Activated T-cell treated with anti-CD3 and anti-CD28 coated beads for 24 hours (primary cell): ENCODE data around the gene ZBTB21.
"Not testable (repeated sequence)": the region's sequence is repeated elsewhere in the genome, so short reads cannot be mapped to it uniquely, and the experiment has no call there.

Experiments used
- DNase-seq: peaks from one replicate; pipeline ENCODE4 v3.0.0-alpha.2; 2020; ENCODE audit warnings: low read depth

Gene ZBTB21

DNA sequence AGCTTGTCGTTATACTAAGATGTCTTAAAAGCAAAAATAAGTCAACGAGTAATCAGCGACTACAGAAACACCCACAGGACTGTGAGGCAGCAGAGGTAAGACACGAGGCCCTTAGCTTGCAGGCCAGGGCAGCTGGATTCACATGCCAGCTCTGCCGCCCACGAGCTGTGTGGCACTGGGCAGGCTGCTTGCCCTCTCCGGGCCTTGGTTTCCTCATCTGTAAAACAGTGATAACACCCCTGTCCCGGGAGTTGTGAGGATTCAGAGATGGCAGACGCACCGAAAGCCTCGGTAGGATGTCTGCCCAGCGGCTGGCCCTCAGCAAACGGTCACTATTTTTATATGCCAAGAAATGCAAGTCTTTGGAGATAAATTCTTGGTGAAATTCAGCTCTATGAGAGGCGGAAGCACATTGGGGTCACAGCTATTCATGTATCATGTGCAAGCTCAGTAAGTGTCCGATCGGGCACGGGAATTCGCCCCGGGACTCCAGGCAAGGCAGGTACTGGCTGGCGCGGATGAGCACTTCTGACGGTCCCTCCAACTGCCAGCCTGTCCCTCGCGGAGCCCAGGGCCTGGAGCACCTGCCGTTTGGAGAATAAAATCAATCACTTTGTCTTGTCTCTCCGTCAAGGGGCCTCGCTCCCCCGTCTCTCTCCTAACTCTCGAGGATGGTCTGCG lies 57.5 kb downstream of the ZBTB21 start:
- DNase-seq = no peak

DNA sequence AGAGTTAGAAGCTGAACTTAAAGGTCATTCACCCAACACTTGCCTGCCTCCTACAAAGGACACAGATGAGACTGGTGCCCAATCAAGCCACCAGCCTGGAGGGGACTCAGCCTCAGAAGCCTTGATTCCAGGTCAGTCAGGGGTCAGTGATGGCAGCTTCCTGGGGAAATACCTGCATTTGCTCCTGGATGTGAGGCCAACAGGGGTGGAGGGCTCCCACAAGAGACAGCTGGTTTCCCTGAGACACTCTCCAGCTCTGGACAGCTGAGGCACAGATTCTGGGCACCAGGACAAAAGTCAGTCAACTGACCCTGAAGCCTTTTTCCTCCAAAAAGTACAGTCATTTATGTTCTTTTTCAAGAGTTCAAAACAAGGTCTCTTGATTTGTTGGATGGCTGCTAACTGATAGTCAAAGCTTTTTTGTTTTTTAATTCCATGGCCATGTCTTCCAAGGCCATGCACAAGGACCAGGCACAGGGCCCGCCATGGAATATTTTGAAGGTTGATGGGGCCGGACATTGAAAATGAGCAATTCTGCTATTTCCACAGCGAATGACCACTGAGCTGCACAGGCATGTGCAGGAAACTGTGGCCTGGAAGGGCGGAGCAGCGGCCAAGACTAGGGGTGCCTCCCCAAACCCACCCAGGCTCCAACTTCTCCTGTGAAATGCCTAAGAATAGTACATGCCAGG lies 58.1 kb downstream of the ZBTB21 start:
- DNase-seq = no peak

DNA sequence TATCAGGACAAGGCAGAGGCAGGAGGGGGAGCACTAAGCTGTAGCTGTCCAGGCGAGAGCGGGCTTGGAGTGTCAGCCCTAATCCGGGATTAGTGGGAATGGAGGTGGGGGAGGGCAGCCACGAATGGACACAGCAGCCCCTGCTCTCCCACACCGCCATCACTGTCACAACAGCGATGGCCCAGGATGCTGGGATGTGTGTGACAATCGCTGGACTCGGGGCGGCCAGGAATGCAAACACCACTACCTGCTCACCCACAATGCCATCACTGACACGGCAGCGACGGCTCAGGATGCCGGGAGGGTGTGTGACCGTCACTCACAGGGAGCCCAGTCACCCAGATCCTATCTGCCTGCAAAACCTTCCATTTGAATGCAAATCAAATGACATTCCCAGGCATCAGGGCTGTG lies 59.2 kb downstream of the ZBTB21 start:
- DNase-seq = no peak

DNA sequence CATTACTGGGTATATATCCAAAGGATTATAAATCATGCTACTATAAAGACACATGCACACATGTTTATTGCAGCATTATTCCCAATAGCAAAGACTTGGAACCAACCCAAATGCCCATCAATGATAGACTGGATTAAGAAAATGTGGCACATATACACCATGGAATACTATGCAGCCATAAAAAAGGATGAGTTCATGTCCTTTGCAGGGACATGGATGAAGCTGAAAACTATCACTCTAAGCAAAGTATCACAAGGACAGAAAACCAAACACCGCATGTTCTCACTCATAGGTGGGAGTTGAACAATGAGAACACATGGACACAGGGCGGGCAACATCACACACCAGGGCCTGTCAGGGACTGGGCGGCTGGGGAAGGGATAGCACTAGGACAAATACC lies 60.5 kb downstream of the ZBTB21 start:
- not testable (repeated sequence) for DNase-seq

DNA sequence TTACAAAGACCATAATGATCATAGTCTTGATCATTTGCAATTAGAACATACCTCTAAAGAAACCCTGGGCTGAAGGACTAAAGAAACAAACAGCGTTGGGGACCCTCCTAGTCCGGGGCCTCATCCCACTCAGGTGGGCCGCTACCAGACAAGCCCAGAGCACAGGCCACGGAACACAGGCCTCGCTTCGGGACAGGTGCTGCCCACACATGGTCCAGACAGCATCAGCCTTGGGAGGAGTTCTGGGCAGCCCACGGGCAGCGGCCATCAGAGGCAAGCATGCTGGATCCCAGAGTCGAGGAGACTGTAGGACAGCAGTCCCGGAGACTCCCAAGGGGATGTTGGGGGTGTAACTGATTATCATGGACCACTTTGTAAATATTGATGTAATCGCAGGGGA lies 61.3 kb downstream of the ZBTB21 start:
- no peak for DNase-seq

DNA sequence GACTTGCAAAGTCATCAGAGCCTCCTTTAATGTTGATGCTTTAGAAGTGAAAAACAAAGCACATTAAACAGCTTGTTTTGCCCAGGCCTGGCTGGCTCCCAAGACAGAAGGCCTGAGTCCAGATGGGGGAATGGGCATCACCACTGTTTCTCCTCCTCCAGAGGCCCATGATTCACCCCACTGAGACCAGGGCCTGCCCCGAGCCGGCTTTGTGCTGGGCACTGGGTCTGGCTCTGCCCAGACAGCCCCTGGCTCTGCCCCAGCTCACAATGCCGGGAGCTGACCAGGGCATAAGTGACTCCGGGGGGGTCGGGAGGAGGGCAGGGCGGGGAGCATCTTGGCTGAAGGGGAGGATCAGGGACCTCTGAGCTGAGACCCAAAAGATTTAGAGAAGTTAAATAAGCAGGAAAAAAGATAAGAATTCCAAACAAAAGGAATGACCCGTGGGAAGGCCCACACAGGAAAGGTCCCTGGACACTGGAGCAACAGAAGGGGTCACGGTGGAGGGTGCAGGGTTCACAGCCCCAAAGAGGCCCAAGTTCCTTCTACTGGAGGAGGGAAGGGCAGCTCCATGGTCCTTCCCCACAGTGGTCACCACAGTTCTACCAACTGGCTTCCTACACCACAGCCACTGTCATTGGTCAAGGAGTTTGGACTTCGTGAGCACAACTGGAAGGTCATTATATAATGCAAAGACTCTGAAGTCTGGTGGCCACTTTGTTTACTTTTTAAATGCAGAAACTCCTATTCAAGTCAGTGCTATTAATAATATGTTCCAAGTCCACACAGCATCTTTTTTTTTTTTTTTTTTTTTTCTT lies 61.9 kb downstream of the ZBTB21 start:
- DNase-seq = no peak

DNA sequence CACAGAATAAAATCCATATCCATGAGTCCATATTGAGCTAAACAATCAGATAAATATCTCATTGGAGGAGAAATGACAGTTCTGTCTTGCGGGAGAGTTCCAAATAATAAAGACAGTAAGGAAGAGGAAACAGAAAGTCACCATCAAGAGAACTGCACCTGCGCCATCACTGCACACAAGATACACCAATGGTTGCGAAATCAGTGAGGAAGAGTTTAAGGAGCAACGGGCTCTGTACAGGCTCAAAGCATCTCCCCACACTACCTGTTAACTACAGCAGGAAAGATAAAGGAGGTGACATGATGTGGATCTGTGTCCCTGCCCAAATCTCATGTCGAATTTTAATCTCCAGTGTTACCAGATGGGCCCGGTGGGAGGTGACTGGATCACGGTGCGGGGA lies 64.2 kb downstream of the ZBTB21 start:
- DNase-seq = no peak

DNA sequence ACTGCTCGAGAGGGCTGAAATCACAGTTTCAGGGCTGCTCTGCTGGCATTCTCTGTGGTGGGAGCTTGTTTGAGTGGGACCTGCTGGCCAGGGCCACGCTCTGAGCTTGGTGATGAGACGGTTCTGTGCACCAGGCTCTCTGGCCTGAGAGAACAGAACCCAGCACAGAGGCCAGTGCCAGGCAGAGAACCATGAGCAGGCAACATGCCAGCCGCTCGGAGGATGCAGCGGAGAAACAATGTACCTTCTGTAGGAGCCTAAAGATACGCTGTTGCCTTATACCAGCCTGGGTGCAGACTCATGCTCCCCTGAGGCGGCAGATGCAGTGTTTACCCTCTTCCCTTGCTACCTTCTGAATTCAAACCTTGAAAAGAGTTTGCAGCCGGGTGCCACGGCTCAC lies 66.3 kb downstream of the ZBTB21 start:
- no peak for DNase-seq

DNA sequence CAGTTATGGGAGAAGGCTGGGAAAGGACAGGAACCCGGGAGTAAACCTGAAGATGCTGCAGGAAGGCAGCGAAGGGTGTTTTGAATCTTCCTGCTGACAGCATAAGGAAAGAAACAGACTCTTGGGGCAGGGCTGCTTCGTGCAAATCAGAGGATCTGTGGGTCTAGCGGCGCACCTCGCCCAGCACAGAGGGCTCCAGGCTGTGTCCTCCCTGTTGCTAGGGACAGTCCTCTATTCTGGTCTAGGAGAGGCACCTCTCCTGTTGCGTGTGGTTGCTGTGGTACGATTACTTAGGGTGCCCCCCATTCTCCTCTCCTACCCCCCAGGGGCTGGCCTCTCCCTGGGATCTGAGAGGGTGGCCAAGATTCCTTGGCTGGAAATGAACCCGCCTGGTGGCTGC lies 67.7 kb downstream of the ZBTB21 start:
- DNase-seq = no peak

DNA sequence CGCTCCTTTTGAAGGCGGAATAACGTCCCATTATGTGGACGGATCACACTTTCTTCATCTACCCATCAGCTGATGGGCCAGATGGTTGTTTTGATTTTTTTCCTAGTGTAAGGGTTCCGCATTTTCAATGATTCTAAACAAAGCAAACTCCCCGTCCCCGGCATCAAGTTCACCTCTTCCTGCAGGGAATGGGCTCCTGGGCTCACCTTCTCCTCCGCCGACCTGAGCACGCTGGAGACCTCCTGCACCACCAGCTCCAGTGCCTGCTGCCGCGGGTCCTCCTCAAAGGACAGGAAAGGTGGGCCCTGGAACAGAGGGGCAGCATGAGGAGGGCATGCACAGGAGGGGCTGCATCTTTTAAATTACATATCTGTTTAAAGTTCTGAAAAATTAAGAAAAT lies 68.2 kb downstream of the ZBTB21 start:
- DNase-seq = no peak

DNA sequence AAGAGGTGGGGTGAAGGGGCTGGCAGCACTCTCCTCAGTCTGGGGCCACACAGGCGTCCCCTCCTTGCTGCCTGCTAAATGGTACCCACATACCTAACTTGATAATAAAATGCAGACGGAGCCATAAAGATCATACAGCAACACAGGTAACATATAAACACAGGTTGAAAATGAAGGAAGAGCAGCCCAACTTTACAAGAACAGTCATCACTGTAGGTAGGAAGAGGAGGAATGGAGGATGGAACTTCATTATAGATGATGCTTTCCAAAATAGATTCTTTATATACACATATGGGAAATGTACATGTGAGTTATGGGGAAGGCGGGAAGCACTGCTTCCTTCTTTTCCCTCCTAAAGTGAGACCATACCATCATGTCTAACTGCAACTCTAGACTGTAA lies 69.7 kb downstream of the ZBTB21 start:
- DNase-seq = no peak

DNA sequence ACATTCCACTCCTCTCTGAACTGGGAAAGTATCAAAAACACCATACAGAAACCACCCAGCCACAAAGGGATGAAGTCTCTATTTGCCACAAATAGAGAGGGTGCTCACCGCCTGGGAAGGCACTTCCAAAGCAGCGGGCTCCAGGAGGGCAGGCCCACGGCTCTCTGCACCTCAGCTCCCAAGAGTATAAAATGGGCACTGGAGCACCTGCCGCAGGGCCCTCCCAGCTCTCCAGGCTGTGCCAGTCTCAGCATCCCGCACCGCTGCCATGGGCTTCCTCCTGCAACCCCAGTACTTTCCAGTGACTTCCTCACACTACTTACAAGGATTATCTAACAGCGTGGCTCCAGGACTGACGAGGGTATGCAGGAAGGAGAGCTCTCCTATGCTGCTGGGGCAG lies 70.8 kb downstream of the ZBTB21 start:
- no peak for DNase-seq
